Measurements from ENCODE around the gene VSX2.
"Not testable (repeated sequence)": the region's sequence is repeated elsewhere in the genome, so short reads cannot be mapped to it uniquely, and the experiment has no call there.

The VSX2 gene

DNA sequence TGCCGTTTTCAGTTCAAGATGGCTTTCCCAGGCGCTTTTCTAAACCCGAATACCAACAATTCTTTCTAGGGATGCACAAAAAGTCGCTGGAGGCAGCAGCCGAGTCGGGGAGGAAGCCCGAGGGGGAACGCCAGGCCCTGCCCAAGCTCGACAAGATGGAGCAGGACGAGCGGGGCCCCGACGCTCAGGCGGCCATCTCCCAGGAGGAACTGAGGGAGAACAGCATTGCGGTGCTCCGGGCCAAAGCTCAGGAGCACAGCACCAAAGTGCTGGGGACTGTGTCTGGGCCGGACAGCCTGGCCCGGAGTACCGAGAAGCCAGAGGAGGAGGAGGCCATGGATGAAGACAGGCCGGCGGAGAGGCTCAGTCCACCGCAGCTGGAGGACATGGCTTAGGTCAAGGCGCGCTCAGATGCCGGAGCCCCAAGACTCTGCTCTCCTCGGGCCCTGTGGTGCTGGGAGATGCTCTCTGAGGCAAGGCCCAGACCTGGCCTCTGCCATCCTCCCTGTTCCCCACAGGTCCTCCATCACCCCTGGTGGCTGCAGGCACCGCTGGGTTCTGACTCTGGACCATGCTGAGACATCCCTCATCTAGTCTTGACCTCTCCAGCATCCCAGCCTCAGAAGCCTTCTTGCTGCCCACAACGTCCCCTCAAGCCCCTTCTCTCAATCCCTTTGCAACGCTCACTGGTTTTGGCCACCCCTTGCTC lies 21.4 kb downstream of the VSX2 start:
- DNase-seq: no peak

DNA sequence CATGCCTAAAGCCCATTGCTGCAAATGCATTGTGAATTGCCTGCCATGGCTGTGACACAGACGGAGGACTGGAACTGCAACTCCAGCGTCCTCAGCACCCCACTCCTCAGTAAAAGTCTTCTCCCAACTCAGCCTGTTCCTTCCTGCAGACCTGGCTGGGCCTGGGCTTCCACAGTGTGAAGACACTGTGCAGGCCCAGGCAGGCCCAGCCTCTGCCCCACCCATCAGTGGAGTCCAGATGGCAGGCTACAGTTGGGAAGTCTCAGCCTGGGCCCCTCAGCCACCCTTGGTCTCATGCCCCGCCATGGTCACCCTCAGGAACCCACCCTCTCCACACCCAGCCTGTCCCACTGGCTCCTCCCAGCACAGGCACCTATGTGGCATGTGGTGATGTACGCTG lies 22.0 kb downstream of the VSX2 start:
- no peak for DNase-seq

DNA sequence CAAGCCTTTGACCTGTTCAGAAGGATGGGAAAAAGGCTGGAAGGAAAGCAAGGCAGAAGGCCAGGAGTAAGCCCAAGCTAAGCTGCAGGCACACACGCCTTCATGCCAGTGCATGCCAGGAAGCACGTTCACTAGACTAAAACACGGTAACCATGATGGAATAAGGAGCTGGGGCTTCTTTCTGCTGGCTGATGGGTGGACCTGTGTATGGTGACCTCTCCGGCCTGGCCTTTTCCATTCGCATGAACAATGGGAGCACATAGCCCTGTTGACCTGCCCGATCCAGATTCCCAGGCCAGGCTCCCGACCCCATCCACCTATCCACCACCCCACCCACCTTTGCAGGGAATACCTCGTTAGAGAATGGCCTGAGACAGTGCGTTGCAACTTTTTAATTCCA lies 22.8 kb downstream of the VSX2 start:
- DNase-seq: no peak

DNA sequence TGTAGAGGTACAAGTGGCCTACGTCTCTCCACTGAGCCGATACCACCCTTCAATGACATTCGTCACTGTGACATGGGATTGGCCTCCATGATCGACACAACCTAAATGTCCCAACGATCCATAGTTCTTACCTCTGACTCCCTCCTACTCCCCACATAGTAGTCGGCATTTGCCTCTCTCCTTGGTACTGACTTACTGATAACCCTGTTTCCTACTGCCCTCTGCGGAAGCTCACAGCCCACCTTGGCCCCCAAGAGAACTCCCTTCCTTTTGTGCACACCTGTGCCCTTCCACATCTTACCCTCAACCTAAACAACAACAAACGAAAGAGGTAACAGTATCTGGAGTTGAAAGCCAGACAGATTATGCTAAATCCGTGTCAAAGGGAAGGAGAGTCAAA lies 23.9 kb downstream of the VSX2 start:
- DNase-seq: no peak

DNA sequence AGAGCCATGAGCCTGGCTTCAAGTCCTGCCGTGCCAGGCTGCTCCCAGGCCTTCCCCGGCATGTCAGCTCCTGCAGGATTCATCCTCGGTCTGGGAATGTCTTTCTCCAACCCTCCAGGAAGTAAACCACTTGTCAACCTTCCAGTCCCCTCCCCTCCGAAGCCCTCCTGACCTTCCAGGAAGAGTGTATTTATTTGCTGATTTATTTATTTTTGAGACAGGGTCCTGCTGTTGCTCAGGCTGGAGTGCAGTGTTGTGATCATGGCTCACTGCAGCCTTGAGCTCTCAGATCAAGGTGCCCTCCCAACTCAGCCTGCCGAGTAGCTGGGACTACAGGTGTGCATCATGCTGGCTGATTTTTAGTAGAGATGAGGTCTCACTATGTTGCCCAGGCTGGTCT lies 24.7 kb downstream of the VSX2 start:
- no peak for DNase-seq

DNA sequence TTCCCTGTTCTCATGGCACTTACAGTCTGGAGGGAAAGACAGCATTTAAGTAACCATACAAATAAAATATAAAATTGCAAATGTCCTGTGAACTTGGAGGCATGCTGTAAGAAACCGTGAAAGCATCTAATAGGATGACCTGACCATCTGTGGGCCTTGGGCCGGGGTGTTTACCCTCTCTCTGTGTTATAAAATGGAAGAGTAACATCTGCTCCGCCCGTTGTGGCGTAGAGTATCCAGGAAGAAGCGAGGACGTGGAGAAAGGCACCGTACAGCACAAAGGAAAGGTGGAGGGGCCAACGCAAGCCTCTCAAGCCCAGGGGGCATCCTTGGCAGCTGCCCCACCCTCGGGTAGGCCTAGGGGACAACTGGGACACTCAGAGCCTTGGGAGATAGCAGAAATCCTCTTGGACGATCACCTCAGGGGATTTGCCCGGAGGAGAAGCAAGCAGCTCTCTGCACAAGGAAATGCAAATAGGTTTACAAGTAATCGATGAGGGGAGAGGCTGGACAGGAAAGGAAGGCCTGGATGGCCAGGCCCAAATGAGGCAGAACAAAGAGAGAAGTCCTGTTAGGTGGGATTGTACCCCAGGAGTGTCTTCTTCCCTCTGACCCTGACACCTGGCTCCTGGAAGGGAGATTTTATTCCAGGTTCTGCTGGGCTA lies 26.2 kb downstream of the VSX2 start:
- DNase-seq: no peak

DNA sequence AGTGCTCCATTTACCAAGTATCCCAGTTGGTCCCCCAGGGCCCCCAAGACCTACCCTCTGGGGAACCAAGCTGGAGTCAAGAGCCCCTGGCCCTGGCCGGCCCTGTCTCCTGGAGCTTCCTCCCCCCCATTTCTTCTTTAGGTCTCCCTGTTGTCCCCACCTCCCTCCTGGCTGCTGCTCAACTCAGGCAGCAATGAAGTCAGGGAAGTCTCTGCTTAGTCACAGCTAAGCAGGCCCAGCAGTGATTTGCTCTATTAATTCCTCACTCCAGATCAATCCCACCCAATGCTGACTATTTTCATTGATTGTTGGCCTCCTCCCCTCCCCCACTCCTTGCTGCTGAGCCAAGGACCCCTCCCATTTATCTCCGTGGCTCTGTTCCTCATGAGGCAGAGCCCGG lies 28.3 kb downstream of the VSX2 start:
- DNase-seq: no peak

DNA sequence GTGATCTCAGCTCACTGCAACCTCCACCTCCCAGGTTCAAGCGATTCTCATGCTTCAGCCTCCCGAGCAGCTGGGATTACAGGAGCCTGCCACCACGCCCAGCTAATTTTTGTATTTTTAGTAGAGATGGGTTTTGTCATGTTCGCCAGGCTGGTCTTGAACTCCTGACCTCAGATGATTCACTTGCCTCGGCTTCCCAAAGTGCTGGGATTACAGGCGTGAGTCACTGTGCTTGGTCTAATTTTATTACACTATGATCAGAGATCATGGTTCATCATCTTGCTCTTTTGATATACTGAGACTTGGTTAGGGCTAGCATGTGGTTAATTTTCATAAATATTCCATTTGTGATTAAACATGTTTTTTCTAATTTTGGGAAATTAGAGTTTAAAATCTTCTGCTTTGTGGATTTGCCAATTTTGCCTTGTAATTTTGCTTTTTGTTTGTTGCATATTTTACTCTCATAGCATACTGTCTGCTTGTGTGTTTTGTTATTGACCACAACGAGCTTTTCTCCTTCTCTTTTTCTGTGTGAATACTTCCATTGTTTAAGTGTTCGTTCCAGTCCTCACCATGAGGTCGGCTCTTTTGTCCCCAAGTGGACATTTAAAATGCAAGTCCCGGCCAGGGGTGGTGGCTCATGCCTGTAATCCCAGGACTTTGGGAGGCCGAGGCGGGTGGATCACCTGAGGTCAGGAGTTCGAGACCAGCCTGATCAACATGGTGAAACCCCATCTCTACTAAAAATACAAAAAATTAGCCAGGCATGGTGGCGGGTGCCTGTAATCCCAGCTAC lies 31.3 kb downstream of the VSX2 start:
- not testable (repeated sequence) for DNase-seq

DNA sequence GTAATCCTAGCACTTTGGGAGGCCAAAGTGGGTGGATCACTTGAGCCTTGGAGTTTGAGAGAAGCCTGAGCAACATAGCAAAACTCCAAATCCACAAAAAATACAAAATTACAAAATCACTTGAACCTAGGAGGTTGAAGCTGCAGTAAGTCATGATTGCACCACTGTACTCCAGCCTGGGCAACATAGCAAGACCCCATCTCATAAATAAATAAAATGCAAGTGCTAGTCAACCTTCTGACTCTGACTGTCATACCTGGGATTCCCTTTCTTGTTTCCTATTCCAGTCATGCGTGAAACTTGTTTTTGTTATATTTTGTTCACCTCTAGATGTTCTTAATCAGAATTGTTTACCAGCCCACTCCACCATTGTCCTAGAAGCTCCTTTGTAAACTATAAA lies 32.1 kb downstream of the VSX2 start:
- no peak for DNase-seq

DNA sequence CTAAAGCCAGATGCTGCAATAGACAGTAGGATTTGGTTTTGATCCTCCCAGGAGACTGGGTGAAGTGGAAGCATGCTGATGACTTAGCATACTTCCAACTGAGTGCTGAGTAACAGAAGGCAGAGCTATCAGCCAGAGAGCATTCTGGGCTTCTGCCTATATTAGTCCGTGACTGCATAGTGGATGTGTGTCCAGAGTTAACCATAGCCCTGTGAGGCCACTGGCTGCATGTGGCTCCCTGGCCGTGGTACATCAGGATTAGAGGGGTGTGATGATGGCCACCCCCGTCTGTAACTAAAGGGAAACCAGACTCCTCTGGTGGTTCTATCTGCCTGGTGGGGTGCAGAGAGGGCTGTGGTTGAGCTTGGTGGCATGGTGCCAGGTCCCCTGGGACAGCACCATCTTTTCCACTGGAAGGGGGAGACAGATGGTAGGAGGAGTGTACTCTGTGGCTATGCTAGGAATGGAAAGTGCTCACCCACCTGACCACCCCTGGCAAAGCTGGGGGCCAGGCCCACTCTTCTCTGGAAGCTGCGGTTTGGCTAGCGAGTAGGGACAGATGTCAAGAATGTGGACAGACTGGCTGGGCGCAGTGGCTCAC lies 36.1 kb downstream of the VSX2 start:
- DNase-seq: no peak

DNA sequence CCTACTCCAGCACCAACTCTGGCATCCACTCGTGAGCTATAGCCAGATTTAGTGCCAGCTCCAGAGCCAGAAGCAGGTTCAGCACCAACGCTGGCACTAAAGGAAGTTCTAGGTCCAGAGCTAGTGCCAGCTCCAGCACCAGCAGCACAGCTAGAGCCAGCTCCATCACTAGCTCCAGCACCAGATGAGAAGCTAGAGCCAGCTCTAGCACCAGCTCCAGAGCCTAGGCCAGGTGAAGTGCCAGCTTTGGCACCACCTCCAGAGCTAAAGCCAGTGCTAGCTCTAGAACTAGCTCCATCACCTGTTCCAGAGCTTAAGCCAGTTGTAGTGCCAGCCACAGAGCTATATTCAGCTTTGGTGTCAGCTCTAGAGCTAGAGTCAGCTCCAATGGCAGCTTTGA lies 38.8 kb downstream of the VSX2 start:
- DNase-seq: no peak

DNA sequence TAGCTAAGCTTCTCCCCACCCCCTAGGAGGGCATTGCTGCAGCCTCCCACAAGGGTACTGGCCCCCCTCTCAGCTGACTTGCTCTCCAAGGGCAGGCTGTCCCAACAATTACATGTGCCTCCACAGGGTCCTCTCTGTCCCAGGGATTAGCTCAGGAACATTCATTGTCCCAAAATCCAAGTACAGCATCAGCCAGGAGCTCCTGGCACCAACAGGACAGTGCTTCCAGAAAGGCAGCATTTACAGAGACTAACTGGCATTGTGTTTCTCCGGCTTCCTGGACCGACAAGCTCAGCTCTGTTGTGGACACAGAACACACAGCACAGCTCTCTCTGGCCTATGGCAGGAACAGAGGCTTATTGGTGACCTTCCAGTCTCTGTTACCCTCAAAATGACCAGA lies 41.8 kb downstream of the VSX2 start:
- DNase-seq: no peak

DNA sequence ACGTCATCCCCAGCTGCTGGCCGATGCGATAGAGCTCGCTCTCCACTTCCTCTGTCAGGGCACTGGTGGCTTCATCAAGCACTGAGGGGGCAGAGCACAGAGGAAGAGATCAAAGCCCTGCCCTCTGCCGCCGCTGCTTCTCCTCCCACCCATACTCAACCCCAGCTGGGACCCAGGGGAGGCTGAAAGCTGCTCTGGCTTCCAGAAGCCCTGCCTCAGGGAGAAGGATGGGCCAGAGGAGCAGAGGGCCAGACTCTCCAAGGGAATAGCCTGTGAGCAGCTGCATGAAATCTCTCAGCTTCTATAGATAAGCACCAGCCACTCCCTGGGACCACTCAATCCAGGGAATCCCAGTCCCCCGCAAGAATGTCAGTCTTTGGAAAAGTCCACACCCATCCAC lies 47.5 kb downstream of the VSX2 start:
- no peak for DNase-seq

DNA sequence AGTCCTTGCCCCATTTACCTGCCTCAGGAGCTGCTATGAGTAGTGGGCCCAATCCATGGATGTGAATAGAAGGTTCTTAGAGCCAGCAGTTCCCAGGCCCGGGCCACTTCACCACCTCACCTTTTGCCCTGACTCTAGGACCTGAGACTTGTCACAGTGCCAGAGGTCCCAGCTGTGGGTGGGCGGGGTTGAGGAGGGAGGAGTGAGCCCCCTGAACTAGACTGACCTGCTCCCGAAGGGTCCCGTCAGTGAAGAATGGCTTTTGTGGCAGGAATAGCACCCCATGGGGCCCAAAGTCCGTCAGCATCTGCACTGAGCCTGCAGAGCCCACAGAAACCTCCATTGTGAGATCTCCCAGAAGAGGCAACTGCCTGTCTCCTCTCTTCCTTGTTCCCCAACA lies 50.6 kb downstream of the VSX2 start:
- no peak for DNase-seq

DNA sequence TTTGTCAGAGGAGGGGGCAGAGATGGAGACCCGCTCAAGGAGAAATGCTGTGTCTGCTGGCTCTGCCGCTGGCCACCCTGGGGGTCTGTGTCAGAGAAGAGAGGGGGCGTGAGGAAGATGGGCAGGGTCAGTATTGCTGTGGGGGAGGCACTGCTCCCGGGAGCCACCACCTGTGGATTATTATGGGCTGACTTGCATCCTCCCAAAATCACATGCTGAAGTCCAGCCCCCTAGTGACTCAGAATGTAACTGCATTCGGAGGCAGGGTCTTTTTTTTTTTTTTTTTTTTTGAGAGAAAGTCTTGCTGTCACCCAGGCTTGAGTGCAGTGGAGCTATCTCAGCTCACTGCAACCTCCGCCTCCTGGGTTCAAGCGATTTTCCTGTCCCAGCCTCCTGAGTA lies 51.2 kb downstream of the VSX2 start:
- DNase-seq: no peak

DNA sequence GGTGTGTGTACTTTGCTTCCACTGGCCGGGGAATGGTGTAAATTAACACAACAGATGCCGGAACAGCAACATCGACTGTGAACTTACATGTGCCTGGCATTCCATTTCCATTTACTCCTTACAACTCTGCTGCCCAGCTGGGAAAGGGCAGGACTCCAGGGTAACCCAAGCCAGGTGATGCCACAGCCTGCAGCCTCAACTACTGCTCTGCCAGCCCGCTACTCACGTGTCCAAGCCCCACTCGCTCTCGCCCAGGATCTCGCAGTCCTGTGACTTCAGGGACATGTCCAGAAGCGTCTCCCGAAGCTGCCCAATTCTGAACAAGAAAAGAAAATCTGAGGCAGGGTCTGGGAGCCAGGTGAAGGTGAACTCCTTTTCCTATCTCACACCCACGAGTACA lies 52.8 kb downstream of the VSX2 start:
- DNase-seq: no peak

DNA sequence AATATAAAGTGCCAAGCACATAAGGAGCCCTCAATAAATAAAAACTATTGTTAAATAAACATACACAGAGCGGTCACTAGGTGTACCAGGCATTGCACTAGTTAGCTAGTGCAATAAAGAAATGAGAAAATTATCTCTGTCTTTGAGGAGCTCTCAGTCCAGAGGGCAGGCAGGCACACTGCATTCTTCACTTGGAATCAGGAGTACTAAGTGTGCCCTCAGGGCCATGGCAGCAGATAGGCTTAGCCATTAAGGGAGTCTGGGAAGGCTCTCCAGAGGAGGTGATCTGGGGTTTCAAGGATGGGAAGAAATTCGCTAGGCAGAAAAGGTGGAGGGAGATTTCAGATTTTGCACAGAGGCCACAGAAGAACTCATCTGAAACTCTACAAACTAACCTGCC lies 54.4 kb downstream of the VSX2 start:
- DNase-seq: no peak

DNA sequence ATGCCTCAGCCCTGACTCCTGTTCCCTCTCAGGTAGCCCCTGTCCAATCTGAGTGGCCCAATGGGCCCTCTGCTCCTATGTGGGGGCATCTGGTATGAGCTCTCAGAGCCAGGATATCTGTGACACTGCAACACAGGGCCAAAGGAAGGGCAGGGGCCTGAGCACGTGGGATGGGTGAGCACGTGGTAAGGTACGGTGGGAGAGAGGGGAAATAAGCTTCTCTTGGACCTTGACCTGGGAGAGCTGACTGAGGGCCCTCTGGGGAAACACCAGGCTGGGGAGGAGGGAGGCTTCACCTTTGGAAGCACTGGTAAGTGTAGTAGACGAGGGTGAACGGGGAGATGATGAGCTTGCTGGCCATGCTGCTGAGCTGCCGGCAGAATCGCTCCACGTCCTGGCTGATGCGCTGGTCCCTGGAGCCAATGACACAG lies 56.8 kb downstream of the VSX2 start:
- DNase-seq: no peak

DNA sequence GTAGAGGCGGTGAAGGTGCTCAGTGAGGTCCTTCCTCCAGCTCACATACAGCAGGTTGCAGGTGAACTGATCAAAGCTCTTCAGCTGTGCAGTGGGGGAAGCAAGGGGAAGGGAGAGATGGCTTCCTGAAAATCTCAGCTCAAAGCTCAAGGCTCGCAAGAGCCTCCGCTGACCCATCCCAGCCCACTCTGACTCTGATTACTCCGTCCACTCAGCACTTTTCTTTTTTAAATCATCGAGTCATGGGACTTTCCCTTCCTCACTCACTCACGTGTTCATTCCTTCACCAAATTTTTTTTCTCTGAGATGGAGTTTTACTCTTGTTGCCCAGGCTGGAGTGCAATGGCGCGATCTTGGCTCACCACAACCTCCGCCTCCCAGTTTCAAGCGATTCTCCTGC lies 58.7 kb downstream of the VSX2 start:
- DNase-seq: no peak

DNA sequence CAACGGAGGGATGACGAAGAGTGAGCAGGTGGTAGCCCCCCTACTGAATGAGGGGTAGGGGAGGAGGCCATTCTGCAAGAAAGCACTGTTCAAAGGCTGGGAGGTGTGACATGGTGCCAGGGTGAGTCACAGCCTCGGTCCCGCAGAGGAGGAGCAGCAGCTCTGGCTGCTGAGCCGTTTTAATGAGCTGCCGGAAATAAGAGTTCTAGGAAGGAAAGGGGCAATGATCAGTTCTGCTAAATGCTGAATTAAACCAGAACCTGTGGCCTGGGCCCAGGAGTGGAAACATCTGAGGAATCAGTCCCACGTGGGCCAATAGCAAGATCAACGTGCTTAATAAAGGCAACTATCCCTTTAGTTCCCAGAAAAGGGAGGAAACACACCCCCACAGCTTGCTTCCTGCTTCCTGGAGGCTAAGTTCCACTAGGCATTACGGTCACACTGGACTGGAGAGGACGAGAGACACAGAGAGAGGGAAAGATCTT lies 59.9 kb downstream of the VSX2 start:
- no peak for DNase-seq

DNA sequence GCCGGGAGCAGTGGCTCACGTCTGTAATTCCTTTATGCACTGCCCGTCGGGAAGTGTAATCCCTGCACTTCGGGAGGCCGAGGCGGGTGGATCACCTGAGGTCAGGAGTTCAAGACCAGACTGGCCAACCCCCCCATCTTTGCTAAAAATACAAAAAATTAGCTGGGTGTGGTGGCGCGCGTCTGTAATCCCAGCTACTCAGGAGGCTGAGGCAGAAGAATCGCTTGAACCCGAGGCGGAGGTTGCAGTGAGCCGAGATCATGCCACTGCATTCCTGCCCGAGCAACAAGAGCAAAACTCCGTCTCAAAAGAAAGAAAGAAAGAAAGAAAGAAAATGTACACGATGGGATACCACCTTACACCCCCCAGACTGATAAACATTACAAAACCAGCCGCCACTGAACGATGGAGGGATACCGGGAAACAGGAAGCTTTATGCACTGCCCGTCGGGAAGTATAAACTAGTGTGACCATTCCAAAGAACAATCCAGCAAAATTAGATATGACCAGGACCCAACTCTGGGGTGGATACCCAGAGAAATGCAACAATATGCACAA lies 62.4 kb downstream of the VSX2 start:
- no peak for DNase-seq

DNA sequence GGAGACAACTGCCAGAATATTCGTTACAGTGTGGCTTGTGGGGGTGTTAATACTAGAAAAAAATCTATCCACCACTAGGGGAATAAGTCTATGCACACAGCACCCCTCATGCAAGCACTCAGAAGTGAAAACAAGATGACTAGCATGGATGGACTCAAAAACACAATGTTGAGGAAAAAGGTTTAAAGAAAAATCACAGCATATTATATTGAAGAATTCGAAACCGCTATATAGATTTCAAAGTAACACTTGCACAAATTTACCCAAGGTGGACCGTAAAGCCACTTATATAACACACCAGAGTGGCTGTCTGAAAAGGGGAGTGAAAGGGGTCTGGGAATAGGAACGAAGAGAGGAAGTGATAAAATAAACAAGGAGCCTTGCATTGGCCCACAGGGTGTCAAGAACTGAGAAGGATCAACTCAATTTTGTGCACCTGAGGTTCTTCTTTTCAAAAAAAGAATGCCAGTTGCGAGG lies 62.9 kb downstream of the VSX2 start:
- DNase-seq: peak; percentile 38

Data from SIG-M5 (cell line).